ENCODE results near the gene RNF121.
"Not testable (repeated sequence)": the region's sequence is repeated elsewhere in the genome, so short reads cannot be mapped to it uniquely, and the experiment has no call there.

Gene RNF121

GRCh38 chr11:71928737-71929443, at the start of gene RNF121:
Gene RNF121, plus strand, starts transcription at chr11:71929046. Its CDS starts 16 bp downstream, at chr11:71929062.
- peak; percentile 91 to 96 for DNase-seq

GRCh38 chr11:71885806-71886205, 43.0 kb upstream of the RNF121 start:
- DNase-seq, result not testable (repeated sequence)

- not testable (repeated sequence) for DNase-seq
Observed at GRCh38 chr11:71888335-71889010, 40.4 kb upstream of the RNF121 start.

GRCh38 chr11:71889181-71889872, 39.5 kb upstream of the RNF121 start:
- not testable (repeated sequence) for DNase-seq

- DNase-seq, result no peak
Observed at GRCh38 chr11:71895961-71896360, 32.9 kb upstream of the RNF121 start.

GRCh38 chr11:71901137-71901536, 27.7 kb upstream of the RNF121 start:
- DNase-seq, result not testable (repeated sequence)

GRCh38 chr11:71908218-71908617, 20.6 kb upstream of the RNF121 start:
- DNase-seq, result no peak

GRCh38 chr11:71910775-71911174, 18.1 kb upstream of the RNF121 start:
- DNase-seq, result not testable (repeated sequence)

- DNase-seq, result not testable (repeated sequence)
Observed at GRCh38 chr11:71911321-71911985, 17.4 kb upstream of the RNF121 start.

GRCh38 chr11:71911986-71912340, 16.9 kb upstream of the RNF121 start:
- not testable (repeated sequence) for DNase-seq

- DNase-seq, result no peak
Observed at GRCh38 chr11:71913756-71914526, 14.9 kb upstream of the RNF121 start.

- DNase-seq, result no peak
Observed at GRCh38 chr11:71914617-71915189, 14.1 kb upstream of the RNF121 start.

GRCh38 chr11:71917646-71918140, 11.2 kb upstream of the RNF121 start:
- DNase-seq, result no peak

GRCh38 chr11:71927820-71928736, 768 bp upstream of the RNF121 start, which contains the start of gene XNDC1N:
Gene XNDC1N, minus strand, starts transcription at chr11:71928594. Its CDS starts 5,241 bp downstream, at chr11:71923353.
- peak; percentile 86 to 88 for DNase-seq

GRCh38 chr11:71929491-71929890, 645 bp downstream of the RNF121 start:
- DNase-seq, result no peak

- no peak for DNase-seq
Observed at GRCh38 chr11:71930556-71931244, 1.9 kb downstream of the RNF121 start.

- DNase-seq, result no peak
Observed at GRCh38 chr11:71931245-71931602, 2.4 kb downstream of the RNF121 start.

GRCh38 chr11:71933141-71933933, 4.5 kb downstream of the RNF121 start:
- DNase-seq, result no peak

- no peak for DNase-seq
Observed at GRCh38 chr11:71934213-71934612, 5.4 kb downstream of the RNF121 start.

Measured in NCI-H187 (cell line).